GM18861 (cell line): ENCODE data around the gene UNCX.

Experiments used
- ATAC-seq: cut with Tn5 transposase; IDR thresholded peaks from one replicate; pipeline ENCODE4 v1.9.1; 2021; ENCODE audit not compliant: unreplicated experiment

The UNCX gene

GRCh38 chr7:1231214-1232102 lies 1.2 kb upstream of the UNCX start:
- no peak for ATAC-seq

GRCh38 chr7:1232103-1232466 lies 587 bp upstream of the UNCX start:
- ATAC-seq: no peak

GRCh38 chr7:1233333-1234048 lies 819 bp downstream of the UNCX start:
- no peak for ATAC-seq

GRCh38 chr7:1234049-1234880 lies 1.6 kb downstream of the UNCX start:
- no peak for ATAC-seq

- no peak for ATAC-seq
These were observed 2.3 kb downstream of the UNCX start for GRCh38 chr7:1234881-1235500.

- no peak for ATAC-seq
These were observed 2.9 kb downstream of the UNCX start for GRCh38 chr7:1235501-1236131.

GRCh38 chr7:1236132-1236661 lies 3.5 kb downstream of the UNCX start:
- no peak for ATAC-seq

GRCh38 chr7:1236831-1237701 lies 4.4 kb downstream of the UNCX start:
- ATAC-seq: no peak

- ATAC-seq: no peak
These were observed 5.1 kb downstream of the UNCX start for GRCh38 chr7:1237704-1238255.

GRCh38 chr7:1238450-1238882 lies 5.8 kb downstream of the UNCX start:
- ATAC-seq: no peak

GRCh38 chr7:1238931-1239802 lies 6.5 kb downstream of the UNCX start:
- no peak for ATAC-seq

- no peak for ATAC-seq
These were observed 7.3 kb downstream of the UNCX start for GRCh38 chr7:1239803-1240516.

GRCh38 chr7:1240517-1241257 lies 8.0 kb downstream of the UNCX start:
- ATAC-seq: no peak

- ATAC-seq: no peak
These were observed 8.6 kb downstream of the UNCX start for GRCh38 chr7:1241258-1241602.

GRCh38 chr7:1241603-1242255 lies 9.1 kb downstream of the UNCX start:
- ATAC-seq: no peak

GRCh38 chr7:1242256-1242605 lies 9.6 kb downstream of the UNCX start:
- no peak for ATAC-seq
